ENCODE measurements around the gene MAML2. TPM values are rescaled to one million over a fixed set of nuclear protein-coding genes. Genes with fewer than 3 reads are reported as not detected.

The MAML2 gene
- total and polyA plus RNA-seq, 2 donors: 7.9 to 25.6 TPM

- WGBS: 76% methylated on average over 1 of the region's 1 CpG
- Histone ChIP-seq H3K4me3 (ENCODE audit: low read depth, low read length) (no peak overlapping the region), H3K36me3 (ENCODE audit: insufficient read depth) (no peaks in the 10 kb centered on the region), H3K27ac (ENCODE audit: low read depth) (no peak overlapping the region), H3K4me1 (ENCODE audit: insufficient read depth) (peaks cover 1% of the 10 kb centered on the region)
- DNase-seq (ENCODE audit: extremely low spot score): no peak
Measured at GRCh38 chr11:96318399-96318798, 24.6 kb downstream of the MAML2 start.

DNA sequence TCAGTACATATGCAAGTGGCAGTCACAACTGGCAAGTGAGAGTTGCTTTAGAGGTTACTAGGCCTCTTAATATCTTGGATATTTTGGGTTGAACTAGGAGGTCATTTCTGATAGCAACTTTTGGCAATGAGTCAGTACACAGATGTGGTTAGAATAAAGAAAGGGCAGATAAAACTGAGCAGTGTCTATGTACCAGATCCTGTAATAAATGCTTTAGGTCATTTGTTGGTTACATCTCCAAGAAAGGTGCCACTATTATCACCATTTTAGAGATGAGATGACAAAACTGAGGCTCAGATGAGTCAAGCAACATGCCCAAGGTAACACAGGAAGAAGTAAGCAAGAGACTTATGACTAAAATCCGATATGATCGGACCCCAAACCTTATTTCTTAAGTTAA lies 25.0 kb downstream of the MAML2 start:
- Histone ChIP-seq H3K27ac (ENCODE audit: low read depth) (no peak overlapping the region), H3K36me3 (ENCODE audit: insufficient read depth) (no peaks in the 10 kb centered on the region), H3K4me1 (ENCODE audit: insufficient read depth) (peaks cover 1% of the 10 kb centered on the region), H3K4me3 (ENCODE audit: low read depth, low read length) (no peak overlapping the region)
- 93% methylated on average over 2 of the region's 2 CpGs for WGBS
- DNase-seq (ENCODE audit: extremely low spot score): no peak

GRCh38 chr11:96317571-96317970 lies 25.4 kb downstream of the MAML2 start:
- Histone ChIP-seq H3K36me3 (ENCODE audit: insufficient read depth) (no peaks in the 10 kb centered on the region), H3K4me3 (ENCODE audit: low read depth, low read length) (no peak overlapping the region), H3K4me1 (ENCODE audit: insufficient read depth) (peaks cover 1% of the 10 kb centered on the region), H3K27ac (ENCODE audit: low read depth) (peak overlapping the region; percentile 32)
- WGBS: 67% methylated on average over 2 of the region's 2 CpGs
- DNase-seq (ENCODE audit: extremely low spot score): no peak

DNA sequence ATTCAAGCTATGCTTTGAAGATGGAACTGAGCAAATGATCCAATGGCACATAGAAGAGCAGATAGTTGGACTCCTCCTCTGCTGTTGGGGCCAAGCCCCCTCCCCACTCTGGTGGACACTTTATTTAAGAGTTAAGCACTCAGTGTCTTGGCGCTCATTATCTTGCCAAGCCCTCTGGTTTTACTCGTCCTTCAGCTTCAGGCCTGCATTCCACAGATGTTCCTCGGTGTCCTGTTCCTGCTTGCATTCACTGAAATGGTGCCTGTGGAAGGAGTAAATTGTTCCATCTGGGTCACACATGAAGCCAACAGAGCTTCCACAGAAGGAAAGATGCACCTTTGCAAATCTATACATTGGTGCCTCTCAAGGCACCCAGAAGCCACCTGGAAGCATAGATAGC lies 26.1 kb downstream of the MAML2 start:
- Histone ChIP-seq H3K36me3 (ENCODE audit: insufficient read depth) (no peaks in the 10 kb centered on the region), H3K27ac (ENCODE audit: low read depth) (no peak overlapping the region), H3K4me1 (ENCODE audit: insufficient read depth) (peaks cover 1% of the 10 kb centered on the region), H3K4me3 (ENCODE audit: low read depth, low read length) (no peak overlapping the region)
- WGBS: 42% methylated on average over 3 of the region's 3 CpGs
- DNase-seq (ENCODE audit: extremely low spot score): no peak

- no peaks in the 10 kb centered on the region for H3K36me3 ChIP-seq (ENCODE audit: insufficient read depth)
- H3K27ac ChIP-seq (ENCODE audit: low read depth): peak overlapping the region; percentile 3
- DNase-seq (ENCODE audit: extremely low spot score): no peak
- 78% methylated on average over 1 of the region's 1 CpG for WGBS
- H3K4me3 ChIP-seq (ENCODE audit: low read depth, low read length): no peak overlapping the region
- peaks cover 1% of the 10 kb centered on the region for H3K4me1 ChIP-seq (ENCODE audit: insufficient read depth)
Measured at GRCh38 chr11:96315476-96315875, 27.5 kb downstream of the MAML2 start.

- no peak for DNase-seq (ENCODE audit: extremely low spot score)
- no peak overlapping the region for H3K4me3 ChIP-seq (ENCODE audit: low read depth, low read length)
- peaks cover 1% of the 10 kb centered on the region for H3K4me1 ChIP-seq (ENCODE audit: insufficient read depth)
- no peaks in the 10 kb centered on the region for H3K36me3 ChIP-seq (ENCODE audit: insufficient read depth)
- H3K27ac ChIP-seq (ENCODE audit: low read depth): peak overlapping the region; percentile 75
- WGBS: 35% methylated on average over 4 of the region's 4 CpGs
Measured at GRCh38 chr11:96314326-96315020, 28.5 kb downstream of the MAML2 start.

GRCh38 chr11:96313163-96313562 lies 29.8 kb downstream of the MAML2 start:
- no peak for DNase-seq (ENCODE audit: extremely low spot score)
- no peak overlapping the region for H3K27ac ChIP-seq (ENCODE audit: low read depth)
- H3K36me3 ChIP-seq (ENCODE audit: insufficient read depth): no peaks in the 10 kb centered on the region
- 64% methylated on average over 6 of the region's 6 CpGs for WGBS
- H3K4me1 ChIP-seq (ENCODE audit: insufficient read depth): no peaks in the 10 kb centered on the region
- no peak overlapping the region for H3K4me3 ChIP-seq (ENCODE audit: low read depth, low read length)

DNA sequence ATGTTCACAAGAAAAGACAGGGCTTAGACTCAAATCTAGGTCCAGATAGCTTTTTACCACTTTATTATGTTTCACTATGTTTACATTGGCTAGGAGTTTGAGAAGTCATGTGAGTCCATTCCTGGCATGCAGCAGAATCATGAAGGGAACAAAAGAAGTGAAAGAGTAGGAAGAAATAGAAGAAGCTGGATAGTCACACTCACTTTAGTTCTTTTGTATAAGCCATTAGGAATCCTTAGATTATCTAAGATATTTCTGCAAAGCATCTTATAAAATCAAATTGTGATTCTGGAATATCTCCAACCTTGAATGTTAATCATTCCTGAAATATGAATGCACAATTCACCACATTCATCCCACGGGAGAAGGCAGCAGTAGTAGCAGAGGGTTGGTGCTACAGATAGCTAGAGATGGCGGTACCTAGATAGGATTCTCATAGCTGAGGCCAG lies 31.9 kb downstream of the MAML2 start:
- no peak for DNase-seq (ENCODE audit: extremely low spot score)
- Histone ChIP-seq H3K4me3 (ENCODE audit: low read depth, low read length) (no peak overlapping the region), H3K4me1 (ENCODE audit: insufficient read depth) (no peaks in the 10 kb centered on the region)

DNA sequence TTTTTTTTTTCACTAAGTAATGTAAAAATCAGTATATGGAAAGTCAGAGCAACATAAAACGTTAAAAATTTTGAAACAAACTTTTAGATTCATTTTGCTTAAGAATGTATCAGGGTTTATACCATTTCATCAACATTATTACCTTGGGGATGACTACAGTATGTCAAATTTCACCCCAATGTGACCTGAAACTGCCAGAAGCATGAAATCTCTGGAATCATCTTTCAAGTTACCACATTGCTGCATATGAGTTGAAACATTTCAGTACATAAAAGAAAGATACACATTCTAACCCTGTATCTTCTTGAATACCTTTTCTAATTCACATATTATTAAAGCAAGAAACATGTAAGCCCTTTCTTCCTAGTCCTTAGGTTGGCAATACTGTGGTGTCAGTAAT lies 32.8 kb downstream of the MAML2 start:
- DNase-seq (ENCODE audit: extremely low spot score): no peak
- Histone ChIP-seq H3K4me3 (ENCODE audit: low read depth, low read length) (no peak overlapping the region), H3K4me1 (ENCODE audit: insufficient read depth) (no peaks in the 10 kb centered on the region), H3K36me3 (ENCODE audit: insufficient read depth) (no peaks in the 10 kb centered on the region), H3K27ac (ENCODE audit: low read depth) (no peak overlapping the region)
- 64% methylated on average over 1 of the region's 1 CpG for WGBS

More for the DNA sequence above, 31.9 kb downstream of the MAML2 start:
- WGBS: 39% methylated on average over 2 of the region's 2 CpGs
- Histone ChIP-seq H3K27ac (ENCODE audit: low read depth) (peak overlapping the region; percentile 5), H3K36me3 (ENCODE audit: insufficient read depth) (no peaks in the 10 kb centered on the region)

DNA sequence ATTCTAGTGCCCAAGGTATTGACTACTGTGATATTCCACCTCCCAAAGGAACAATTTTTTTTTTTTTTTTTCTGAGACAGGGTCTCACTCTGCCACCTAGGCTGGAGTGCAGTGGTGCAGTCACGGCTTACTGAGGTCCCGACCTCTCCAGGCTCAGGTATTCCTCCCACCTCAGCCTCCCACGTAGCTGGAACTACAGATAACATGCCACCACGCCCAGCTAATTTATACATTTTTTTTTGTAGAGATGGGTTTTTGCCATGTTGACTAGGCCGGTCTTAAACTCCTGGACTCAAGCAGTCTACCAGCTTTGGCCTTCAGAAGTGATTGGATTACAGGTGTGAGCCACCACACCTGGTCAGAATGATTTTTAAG lies 33.4 kb downstream of the MAML2 start:
- Histone ChIP-seq H3K4me3 (ENCODE audit: low read depth, low read length) (no peak overlapping the region), H3K4me1 (ENCODE audit: insufficient read depth) (no peaks in the 10 kb centered on the region), H3K27ac (ENCODE audit: low read depth) (no peak overlapping the region), H3K36me3 (ENCODE audit: insufficient read depth) (no peaks in the 10 kb centered on the region)
- DNase-seq (ENCODE audit: extremely low spot score): no peak
- WGBS: 73% methylated on average over 5 of the region's 5 CpGs

DNA sequence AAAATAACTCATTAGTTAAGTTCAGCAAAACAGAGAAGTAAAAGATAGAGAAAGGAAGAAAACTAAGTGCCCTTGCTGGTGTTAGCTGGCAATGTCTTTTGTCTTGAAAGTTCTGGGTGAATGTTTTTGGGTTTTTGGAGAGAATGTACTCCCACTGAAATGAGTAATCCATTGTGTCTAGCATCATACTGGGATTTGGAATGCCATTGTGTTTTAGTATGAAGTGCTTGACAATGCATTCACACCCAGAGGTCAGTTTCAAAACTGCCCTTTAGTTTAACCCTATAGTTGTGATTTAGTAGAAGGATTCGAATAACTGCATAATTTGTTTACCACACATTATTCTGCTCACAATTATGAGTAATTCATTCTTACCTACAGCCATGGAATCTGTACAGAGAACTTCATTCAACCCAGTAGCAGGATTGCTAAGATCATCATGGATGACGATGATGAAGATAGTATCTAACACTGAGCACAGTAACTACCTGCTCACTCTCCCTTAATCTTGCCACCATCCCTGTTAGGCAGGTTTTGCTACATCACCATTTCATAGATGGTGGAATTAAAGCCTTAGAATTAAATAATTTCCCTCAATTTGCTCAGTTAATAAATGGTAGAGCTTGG lies 33.9 kb downstream of the MAML2 start:
- no peaks in the 10 kb centered on the region for H3K36me3 ChIP-seq (ENCODE audit: insufficient read depth)
- H3K27ac ChIP-seq (ENCODE audit: low read depth): no peak overlapping the region
- no peaks in the 10 kb centered on the region for H3K4me1 ChIP-seq (ENCODE audit: insufficient read depth)
- WGBS: 89% methylated on average over 2 of the region's 2 CpGs
- no peak overlapping the region for H3K4me3 ChIP-seq (ENCODE audit: low read depth, low read length)
- no peak for DNase-seq (ENCODE audit: extremely low spot score)

DNA sequence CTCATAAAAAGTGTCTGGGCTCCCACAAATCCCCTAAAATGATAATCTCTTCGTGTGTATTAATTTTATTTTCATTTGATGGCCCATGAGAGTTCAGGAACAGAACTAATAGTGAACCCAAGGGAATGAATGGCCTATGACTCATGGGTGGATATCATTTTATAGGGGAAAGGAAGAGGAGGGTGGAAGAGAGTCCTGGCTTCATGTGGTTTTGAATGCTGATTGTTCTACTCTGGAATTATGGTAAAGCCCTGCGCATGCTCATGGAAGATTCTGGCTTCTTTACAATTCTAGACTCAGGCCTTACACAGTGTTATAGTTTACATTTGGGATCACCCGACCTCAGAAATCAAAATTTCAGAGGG lies 35.2 kb downstream of the MAML2 start:
- H3K4me3 ChIP-seq (ENCODE audit: low read depth, low read length): no peak overlapping the region
- H3K4me1 ChIP-seq (ENCODE audit: insufficient read depth): no peaks in the 10 kb centered on the region
- peak overlapping the region; percentile 75 for H3K27ac ChIP-seq (ENCODE audit: low read depth)
- H3K36me3 ChIP-seq (ENCODE audit: insufficient read depth): no peaks in the 10 kb centered on the region
- 18% methylated on average over 3 of the region's 3 CpGs for WGBS
- DNase-seq (ENCODE audit: extremely low spot score): peak; percentile 36

DNA sequence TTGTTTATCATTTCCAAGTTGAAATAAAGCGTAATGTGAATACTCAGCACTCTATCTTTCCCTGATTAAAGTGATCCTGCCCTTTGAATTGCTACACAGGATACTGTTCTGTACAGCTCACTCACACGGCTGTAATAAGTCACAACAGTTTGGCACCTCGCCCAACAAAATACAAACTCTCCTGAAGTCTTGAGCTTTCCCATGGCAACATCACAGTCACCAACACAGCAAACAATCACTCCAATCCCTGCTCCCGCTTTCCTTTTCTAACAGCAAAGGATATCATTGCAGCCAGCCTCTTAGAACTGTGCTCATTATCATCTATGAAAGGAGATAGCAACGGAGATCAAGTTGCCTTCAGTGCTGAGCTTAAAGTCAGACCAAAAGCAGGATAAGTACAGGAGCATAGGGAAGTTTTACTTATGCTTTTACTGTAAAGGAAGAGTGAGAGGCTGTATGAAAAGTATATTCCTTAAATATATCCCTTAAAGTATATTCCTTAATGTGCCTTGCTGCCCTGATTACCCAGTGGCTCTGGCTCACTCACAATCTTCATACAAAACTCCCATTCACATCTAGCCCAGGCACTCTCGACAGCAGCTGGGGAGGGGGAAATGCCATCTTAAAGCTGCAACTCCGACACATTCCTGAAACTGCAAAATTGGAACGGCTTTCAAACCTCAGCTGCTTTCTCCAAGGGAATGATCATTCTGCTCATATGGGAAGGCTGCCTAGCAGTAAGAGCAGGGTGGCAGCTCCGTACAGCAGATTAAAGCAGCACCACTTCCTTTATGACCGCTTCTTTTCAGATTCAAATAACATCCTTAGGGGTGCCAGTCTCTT lies 35.8 kb downstream of the MAML2 start:
- Histone ChIP-seq H3K36me3 (ENCODE audit: insufficient read depth) (no peaks in the 10 kb centered on the region), H3K4me1 (ENCODE audit: insufficient read depth) (no peaks in the 10 kb centered on the region), H3K27ac (ENCODE audit: low read depth) (peak overlapping the region; percentile 75), H3K4me3 (ENCODE audit: low read depth, low read length) (no peak overlapping the region)
- WGBS: 6% methylated on average over 10 of the region's 10 CpGs
- DNase-seq (ENCODE audit: extremely low spot score): peak; percentile 96

DNA sequence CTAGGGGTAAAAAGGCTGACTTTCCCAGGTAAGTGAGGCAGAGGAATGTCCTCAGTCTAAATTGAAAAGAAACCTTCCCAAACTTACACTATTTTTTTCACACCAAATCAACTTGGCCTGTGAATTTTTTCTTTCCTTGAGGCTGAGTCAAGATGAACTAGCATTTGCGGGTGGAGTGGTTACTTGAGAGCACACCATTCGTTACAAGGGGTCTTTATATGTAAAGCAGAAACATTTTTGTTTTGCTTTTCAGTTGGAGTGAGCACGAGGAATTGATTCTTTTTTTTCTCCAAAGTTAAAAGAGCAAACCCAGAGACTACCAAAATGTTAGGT lies 36.4 kb downstream of the MAML2 start:
- H3K36me3 ChIP-seq (ENCODE audit: insufficient read depth): no peaks in the 10 kb centered on the region
- no peaks in the 10 kb centered on the region for H3K4me1 ChIP-seq (ENCODE audit: insufficient read depth)
- H3K4me3 ChIP-seq (ENCODE audit: low read depth, low read length): no peak overlapping the region
- 6% methylated on average over 3 of the region's 3 CpGs for WGBS
- DNase-seq (ENCODE audit: extremely low spot score): no peak
- H3K27ac ChIP-seq (ENCODE audit: low read depth): peak overlapping the region; percentile 74

Data from urinary bladder (tissue), 4 donors.